HG03135 (cell line): ENCODE data around the gene INPP5J.

ENCODE experiments used
- ATAC-seq: cut with Tn5 transposase; IDR thresholded peaks from one replicate; pipeline ENCODE4 v1.9.1; 2021; ENCODE audit warnings: mild to moderate bottlenecking, moderate library complexity; ENCODE audit not compliant: unreplicated experiment

Gene INPP5J

GRCh38 chr22:31124811-31125465 is 2.2 kb downstream of the INPP5J start:
- ATAC-seq = no peak

GRCh38 chr22:31125521-31126117 is 2.9 kb downstream of the INPP5J start:
- ATAC-seq = no peak

GRCh38 chr22:31126128-31126868 is 3.5 kb downstream of the INPP5J start:
- no peak for ATAC-seq

GRCh38 chr22:31126869-31127175 is 4.1 kb downstream of the INPP5J start:
- no peak for ATAC-seq

- ATAC-seq = no peak
Observed at GRCh38 chr22:31127181-31127772, 4.5 kb downstream of the INPP5J start.

- no peak for ATAC-seq
Observed at GRCh38 chr22:31128156-31128555, 5.4 kb downstream of the INPP5J start.

GRCh38 chr22:31130873-31131272 is 8.1 kb downstream of the INPP5J start:
- no peak for ATAC-seq

- no peak for ATAC-seq
Observed at GRCh38 chr22:31133911-31134310, 11.1 kb downstream of the INPP5J start.

GRCh38 chr22:31134688-31135087 is 11.9 kb downstream of the INPP5J start:
- no peak for ATAC-seq

- no peak for ATAC-seq
Observed at GRCh38 chr22:31135706-31136105, 12.9 kb downstream of the INPP5J start.

- no peak for ATAC-seq
Observed at GRCh38 chr22:31136155-31136554, 13.4 kb downstream of the INPP5J start.

GRCh38 chr22:31136711-31137110 is 13.9 kb downstream of the INPP5J start:
- no peak for ATAC-seq

- no peak for ATAC-seq
Observed at GRCh38 chr22:31137721-31138120, 15.0 kb downstream of the INPP5J start.

GRCh38 chr22:31138126-31138525 is 15.4 kb downstream of the INPP5J start:
- no peak for ATAC-seq

GRCh38 chr22:31139066-31139465 is 16.3 kb downstream of the INPP5J start:
- no peak for ATAC-seq

GRCh38 chr22:31139866-31140716 is 17.3 kb downstream of the INPP5J start, which contains the start of gene PLA2G3:
Gene PLA2G3, minus strand, starts transcription at chr22:31140508. Its CDS starts 154 bp downstream, at chr22:31140354.
- no peak for ATAC-seq

GRCh38 chr22:31140746-31141145 is 18.0 kb downstream of the INPP5J start:
- ATAC-seq = no peak

- ATAC-seq = no peak
Observed at GRCh38 chr22:31141551-31141950, 18.8 kb downstream of the INPP5J start.

GRCh38 chr22:31142285-31142684 is 19.5 kb downstream of the INPP5J start:
- ATAC-seq = no peak

- ATAC-seq = no peak
Observed at GRCh38 chr22:31143038-31143437, 20.3 kb downstream of the INPP5J start.

GRCh38 chr22:31143537-31143936 is 20.8 kb downstream of the INPP5J start:
- no peak for ATAC-seq
